HG03565 (cell line): Measurements from ENCODE around the gene AGXT.

Experiments
- ATAC-seq: cut with Tn5 transposase; IDR thresholded peaks from one replicate; pipeline ENCODE4 v1.9.1; 2021; ENCODE audit warnings: mild to moderate bottlenecking, moderate library complexity; ENCODE audit not compliant: unreplicated experiment

The AGXT gene

GRCh38 chr2:240868286-240869108 lies at the start of gene AGXT:
AGXT (plus strand) TSS chr2:240868824; CDS start chr2:240868866, 42 bp downstream.
- ATAC-seq, result no peak

- no peak for ATAC-seq
Observed at GRCh38 chr2:240819126-240819857, 49.3 kb upstream of the AGXT start.

GRCh38 chr2:240819858-240820606 lies 48.6 kb upstream of the AGXT start, which contains the start of gene KIF1A:
KIF1A (minus strand) TSS chr2:240820219; CDS start chr2:240797752, 22,467 bp downstream.
- ATAC-seq, result no peak

GRCh38 chr2:240820607-240821428 lies 47.8 kb upstream of the AGXT start:
- ATAC-seq, result no peak

GRCh38 chr2:240821429-240821778 lies 47.2 kb upstream of the AGXT start:
- no peak for ATAC-seq

- ATAC-seq, result no peak
Observed at GRCh38 chr2:240822280-240822847, 46.3 kb upstream of the AGXT start.

GRCh38 chr2:240823449-240824336 lies 44.9 kb upstream of the AGXT start:
- no peak for ATAC-seq

GRCh38 chr2:240825476-240825875 lies 43.1 kb upstream of the AGXT start:
- ATAC-seq, result no peak

GRCh38 chr2:240831594-240832204 lies 36.9 kb upstream of the AGXT start:
- no peak for ATAC-seq

- ATAC-seq, result peak; percentile 91
Observed at GRCh38 chr2:240832205-240832727, 36.4 kb upstream of the AGXT start.

- no peak for ATAC-seq
Observed at GRCh38 chr2:240832921-240833494, 35.6 kb upstream of the AGXT start.

- no peak for ATAC-seq
Observed at GRCh38 chr2:240833724-240834285, 34.8 kb upstream of the AGXT start.

- no peak for ATAC-seq
Observed at GRCh38 chr2:240834377-240834975, 34.1 kb upstream of the AGXT start.

GRCh38 chr2:240835528-240835927 lies 33.1 kb upstream of the AGXT start:
- ATAC-seq, result no peak

- no peak for ATAC-seq
Observed at GRCh38 chr2:240836781-240837467, 31.7 kb upstream of the AGXT start.

- no peak for ATAC-seq
Observed at GRCh38 chr2:240837621-240838020, 31.0 kb upstream of the AGXT start.
